ENCODE results near the gene BRD3OS.

- no peak for TF ChIP-seq HDGF (IDR thresholded peaks at IDR 0.05)
- TF ChIP-seq YBX1 (IDR thresholded peaks at IDR 0.05), result no peak
These were observed 47.7 kb upstream of the BRD3OS start for GRCh38 chr9:133977421-133978201.

All from GM12878 (cell line).